Ascending aorta (tissue), 2 donors: ENCODE data around the gene ANO7. TPM values are rescaled to one million over a fixed set of nuclear protein-coding genes. Genes with fewer than 3 reads are reported as not detected.

ENCODE experiments used
- DNase-seq, 2 donors: peaks; one replicate each; pipeline ENCODE4 v3.0.0-alpha.2; 2019; ENCODE audit warnings: low spot score in 2 of 2
- H3K27ac ChIP-seq, 2 donors: fragments of 200-600 bp; sonication (generic); one replicate each; pipeline ENCODE4 v1.5.1; 2016 to 2017; ENCODE audit warnings: mild to moderate bottlenecking in 1 of 2
- H3K27me3 ChIP-seq: fragments of 200-600 bp; sonication (generic); one replicate; pipeline ENCODE4 v1.5.1; 2017
- H3K36me3 ChIP-seq, 2 donors: fragments of 200-600 bp; sonication (generic); one replicate each; pipeline ENCODE4 v1.5.1; 2016
- H3K4me1 ChIP-seq, 2 donors: fragments of 200-600 bp; sonication (generic); one replicate each; pipeline ENCODE4 v1.5.1; 2016 to 2017; ENCODE audit warnings: mild to moderate bottlenecking in 1 of 2
- H3K4me3 ChIP-seq, 2 donors: fragments of 200-600 bp; sonication (generic); one replicate each; pipeline ENCODE4 v1.5.1; 2016 to 2017; ENCODE audit warnings: mild to moderate bottlenecking in 1 of 2
- H3K9me3 ChIP-seq, 2 donors: fragments of 200-600 bp; sonication (generic); one replicate each; pipeline ENCODE4 v1.5.1; 2016
- intact Hi-C: fragments of 100-400 bp; cut with DNase I; formaldehyde crosslinking; loops from one replicate; pipeline ENCODE4 v1.15.1; 2023
- total RNA-seq: library from RNA; depleted of rRNA; stranded (reverse); fragments of >200 nt; gene quantifications from one replicate; pipeline ENCODE4 v1.1.0, GENCODE V29; 2016
- TF ChIP-seq, protein P1 (sequence below), 3 experiments: fragments of 200-600 bp in 2 of 3; fragments of 450-650 bp in 1 of 3; sonication (generic) in 2 of 3; IDR thresholded peaks; one replicate each; pipeline ENCODE4 v1.5.1; 2016 to 2019; ENCODE audit warnings: antibody characterized with exemption in 3 of 3, mild to moderate bottlenecking in 1 of 3, moderate library complexity in 1 of 3

ANO7 gene
- total RNA-seq, 1 donor from 2014 or later = 0.43 TPM

GRCh38 chr2:241256168-241256545, 67.7 kb downstream of the ANO7 start:
- TF ChIP-seq, protein P1, sequence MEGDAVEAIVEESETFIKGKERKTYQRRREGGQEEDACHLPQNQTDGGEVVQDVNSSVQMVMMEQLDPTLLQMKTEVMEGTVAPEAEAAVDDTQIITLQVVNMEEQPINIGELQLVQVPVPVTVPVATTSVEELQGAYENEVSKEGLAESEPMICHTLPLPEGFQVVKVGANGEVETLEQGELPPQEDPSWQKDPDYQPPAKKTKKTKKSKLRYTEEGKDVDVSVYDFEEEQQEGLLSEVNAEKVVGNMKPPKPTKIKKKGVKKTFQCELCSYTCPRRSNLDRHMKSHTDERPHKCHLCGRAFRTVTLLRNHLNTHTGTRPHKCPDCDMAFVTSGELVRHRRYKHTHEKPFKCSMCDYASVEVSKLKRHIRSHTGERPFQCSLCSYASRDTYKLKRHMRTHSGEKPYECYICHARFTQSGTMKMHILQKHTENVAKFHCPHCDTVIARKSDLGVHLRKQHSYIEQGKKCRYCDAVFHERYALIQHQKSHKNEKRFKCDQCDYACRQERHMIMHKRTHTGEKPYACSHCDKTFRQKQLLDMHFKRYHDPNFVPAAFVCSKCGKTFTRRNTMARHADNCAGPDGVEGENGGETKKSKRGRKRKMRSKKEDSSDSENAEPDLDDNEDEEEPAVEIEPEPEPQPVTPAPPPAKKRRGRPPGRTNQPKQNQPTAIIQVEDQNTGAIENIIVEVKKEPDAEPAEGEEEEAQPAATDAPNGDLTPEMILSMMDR (IDR thresholded peaks at IDR 0.05) = no peak
- H3K4me3 ChIP-seq = no peak overlapping the region
- intact Hi-C loops = no loop called here
- H3K27ac ChIP-seq = no peak overlapping the region
- H3K36me3 ChIP-seq = peaks cover 74 to 92% of the 10 kb centered on the region in 2 donors
- DNase-seq = peak in 1 of 2 donors; percentile 52
- no peaks in the 10 kb centered on the region for H3K9me3 ChIP-seq
- no peaks in the 10 kb centered on the region for H3K4me1 ChIP-seq
- H3K27me3 ChIP-seq = no peaks in the 10 kb centered on the region

GRCh38 chr2:241257419-241258032, 69.0 kb downstream of the ANO7 start:
- TF ChIP-seq, protein P1 (IDR thresholded peaks at IDR 0.05) = no peak
- peak in 1 of 2 donors; percentile 28 for DNase-seq
- intact Hi-C loops = no loop called here

DNA sequence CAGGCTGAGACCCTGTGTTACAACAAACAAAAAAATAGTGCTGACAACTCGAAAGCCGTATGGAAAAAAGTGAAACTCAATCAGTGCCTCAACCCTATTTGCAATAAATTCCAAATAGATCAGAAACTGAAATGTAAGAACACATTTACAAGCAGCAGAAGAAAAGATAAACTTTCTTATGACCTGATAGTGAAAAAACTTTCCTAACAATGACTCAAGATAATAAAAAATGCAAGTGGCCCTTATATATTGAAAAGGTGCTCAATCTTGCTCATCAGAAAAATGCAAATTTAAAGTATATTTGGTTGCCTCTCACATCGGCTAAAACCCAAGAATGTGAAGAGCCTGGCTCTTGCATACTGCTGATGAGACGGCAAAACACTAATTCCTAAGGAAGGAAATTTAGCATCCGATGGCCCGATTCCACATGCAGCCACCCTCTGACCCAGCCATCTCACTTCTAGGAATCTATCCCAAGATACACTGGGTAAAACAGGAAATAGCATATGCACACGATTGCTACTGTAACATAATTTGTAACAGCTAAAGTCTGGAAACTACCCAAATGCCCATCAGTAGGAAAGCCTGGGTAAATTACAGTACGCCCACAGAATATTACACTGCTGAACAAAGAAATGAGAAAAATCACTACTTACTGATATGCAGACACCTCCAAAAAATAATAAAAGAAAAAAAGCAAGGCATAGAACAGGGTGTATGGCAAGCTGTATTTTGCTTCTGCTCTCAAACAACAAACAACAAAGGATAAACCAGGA, 70.2 kb downstream of the ANO7 start:
- Histone ChIP-seq H3K36me3 (peaks cover 78 to 92% of the 10 kb centered on the region in 2 donors), H3K27ac (no peak overlapping the region), H3K4me3 (no peak overlapping the region), H3K9me3 (no peaks in the 10 kb centered on the region), H3K4me1 (no peaks in the 10 kb centered on the region), H3K27me3 (no peaks in the 10 kb centered on the region)
- TF ChIP-seq, protein P1 (IDR thresholded peaks at IDR 0.05) = no peak
- DNase-seq = peak in 1 of 2 donors; percentile 3
- intact Hi-C loops = no loop called here

More at GRCh38 chr2:241257419-241258032, 69.0 kb downstream of the ANO7 start:
- H3K9me3 ChIP-seq = no peaks in the 10 kb centered on the region
- no peak overlapping the region for H3K27ac ChIP-seq
- H3K36me3 ChIP-seq = peaks cover 77 to 92% of the 10 kb centered on the region in 2 donors
- H3K4me1 ChIP-seq = no peaks in the 10 kb centered on the region
- no peaks in the 10 kb centered on the region for H3K27me3 ChIP-seq
- no peak overlapping the region for H3K4me3 ChIP-seq

DNA sequence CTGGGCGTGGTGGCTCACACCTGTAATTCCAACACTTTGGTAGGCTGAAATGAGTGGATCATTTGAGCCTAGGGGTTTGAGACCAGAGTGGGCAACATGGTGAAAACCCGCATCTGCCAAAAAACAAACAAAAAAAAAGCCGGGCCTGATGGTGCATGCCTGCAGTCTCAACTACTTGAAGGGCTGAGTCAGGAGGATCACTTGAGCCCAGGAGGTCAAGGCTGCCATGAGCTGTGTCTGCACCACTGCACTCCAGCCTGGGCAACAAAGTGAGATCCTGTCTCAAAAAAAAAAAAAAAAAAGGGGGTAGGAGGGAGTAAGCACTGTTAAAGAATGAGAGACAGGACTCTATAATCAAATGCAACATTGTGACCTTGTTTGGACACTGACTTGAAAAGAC, 72.4 kb downstream of the ANO7 start:
- peak in 1 of 2 donors; percentile 7 for DNase-seq
- intact Hi-C loops = no loop called here
- Histone ChIP-seq H3K9me3 (no peaks in the 10 kb centered on the region), H3K27me3 (no peaks in the 10 kb centered on the region), H3K4me1 (no peaks in the 10 kb centered on the region), H3K27ac (no peak overlapping the region), H3K4me3 (no peak overlapping the region), H3K36me3 (peaks cover 77 to 92% of the 10 kb centered on the region in 2 donors)
- TF ChIP-seq, protein P1 (IDR thresholded peaks at IDR 0.05) = no peak

DNA sequence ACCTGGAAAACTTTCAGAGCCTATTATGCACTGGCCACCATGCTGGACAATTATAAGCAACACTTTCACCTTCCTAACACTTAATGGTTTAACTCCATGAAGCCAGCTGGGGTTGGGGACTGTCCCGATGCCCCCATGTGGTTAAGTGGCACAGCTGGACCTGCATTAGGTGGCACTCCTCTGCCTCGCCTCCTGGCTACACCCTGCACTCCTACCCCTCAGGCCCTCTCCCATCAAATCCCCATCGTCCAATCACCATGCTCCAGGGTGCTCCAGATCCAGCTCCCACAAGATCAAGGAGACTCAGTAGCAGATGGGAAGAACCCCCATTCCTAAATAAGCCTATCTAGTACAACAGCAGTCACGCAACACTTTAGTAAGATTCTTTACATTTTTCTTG, 73.2 kb downstream of the ANO7 start:
- H3K27ac ChIP-seq = no peak overlapping the region
- H3K27me3 ChIP-seq = no peaks in the 10 kb centered on the region
- intact Hi-C loops = no loop called here
- TF ChIP-seq, protein P1 (IDR thresholded peaks at IDR 0.05) = no peak
- peak in 1 of 2 donors; percentile 45 for DNase-seq
- no peaks in the 10 kb centered on the region for H3K9me3 ChIP-seq
- H3K4me1 ChIP-seq = no peaks in the 10 kb centered on the region
- peaks cover 77 to 92% of the 10 kb centered on the region in 2 donors for H3K36me3 ChIP-seq
- no peak overlapping the region for H3K4me3 ChIP-seq
